Measurements from ENCODE around the gene MMP8. TPM values are rescaled to one million over a fixed set of nuclear protein-coding genes. Genes with fewer than 3 reads are reported as not detected.

MMP8 gene
- total and polyA plus RNA-seq, 2 experiments from 2014 or later: not detected

DNA sequence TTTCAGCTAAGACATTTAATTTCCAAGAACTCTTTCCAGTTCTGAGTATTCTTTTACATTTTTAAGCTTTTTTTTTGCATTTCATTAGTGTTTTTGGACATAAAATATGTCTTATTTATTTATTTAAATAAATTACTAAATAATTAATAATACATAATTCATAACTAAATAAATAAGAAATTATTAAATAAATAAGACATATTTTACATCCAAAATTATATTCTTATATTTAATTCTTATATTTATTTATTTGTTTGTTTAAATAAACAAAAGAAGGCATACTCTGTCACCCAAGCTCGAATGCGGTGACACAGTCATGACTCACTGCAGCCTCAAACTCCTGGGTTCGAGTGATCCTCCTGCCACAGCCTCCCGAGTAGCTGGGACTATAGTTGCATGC is 16.1 kb downstream of the MMP8 start:
- H3K27ac Mint-ChIP-seq: no peak overlapping the region
- TF ChIP-seq EZH2phosphoT487 (IDR thresholded peaks at IDR 0.05; ENCODE audit: unreplicated experiment) (no peak), NANOG (IDR thresholded peaks at IDR 0.05; ENCODE audit: borderline replicate concordance) (no peak), STAT1 (IDR thresholded peaks at IDR 0.05; ENCODE audit: unreplicated experiment) (no peak), JUNB (IDR thresholded peaks at IDR 0.05; ENCODE audit: unreplicated experiment) (no peak), CREB1 (CRISPR knock-in tag; IDR thresholded peaks at IDR 0.05; ENCODE audit: low read depth) (no peak), EZH2 (IDR thresholded peaks at IDR 0.05; ENCODE audit: low read depth, unreplicated experiment) (no peak), POLR2AphosphoS5 (IDR thresholded peaks at IDR 0.05; ENCODE audit: low read depth) (no peak), ZNF331 (CRISPR knock-in tag; IDR thresholded peaks at IDR 0.05; ENCODE audit: low read depth) (no peak), ZNF114 (CRISPR knock-in tag; IDR thresholded peaks at IDR 0.05) (no peak)
- TF ChIP-seq, protein P1, sequence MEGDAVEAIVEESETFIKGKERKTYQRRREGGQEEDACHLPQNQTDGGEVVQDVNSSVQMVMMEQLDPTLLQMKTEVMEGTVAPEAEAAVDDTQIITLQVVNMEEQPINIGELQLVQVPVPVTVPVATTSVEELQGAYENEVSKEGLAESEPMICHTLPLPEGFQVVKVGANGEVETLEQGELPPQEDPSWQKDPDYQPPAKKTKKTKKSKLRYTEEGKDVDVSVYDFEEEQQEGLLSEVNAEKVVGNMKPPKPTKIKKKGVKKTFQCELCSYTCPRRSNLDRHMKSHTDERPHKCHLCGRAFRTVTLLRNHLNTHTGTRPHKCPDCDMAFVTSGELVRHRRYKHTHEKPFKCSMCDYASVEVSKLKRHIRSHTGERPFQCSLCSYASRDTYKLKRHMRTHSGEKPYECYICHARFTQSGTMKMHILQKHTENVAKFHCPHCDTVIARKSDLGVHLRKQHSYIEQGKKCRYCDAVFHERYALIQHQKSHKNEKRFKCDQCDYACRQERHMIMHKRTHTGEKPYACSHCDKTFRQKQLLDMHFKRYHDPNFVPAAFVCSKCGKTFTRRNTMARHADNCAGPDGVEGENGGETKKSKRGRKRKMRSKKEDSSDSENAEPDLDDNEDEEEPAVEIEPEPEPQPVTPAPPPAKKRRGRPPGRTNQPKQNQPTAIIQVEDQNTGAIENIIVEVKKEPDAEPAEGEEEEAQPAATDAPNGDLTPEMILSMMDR (conservative IDR thresholded peaks at IDR 0.05; ENCODE audit: low read depth in 2 of 2): no peak
- TF ChIP-seq, protein P2, sequence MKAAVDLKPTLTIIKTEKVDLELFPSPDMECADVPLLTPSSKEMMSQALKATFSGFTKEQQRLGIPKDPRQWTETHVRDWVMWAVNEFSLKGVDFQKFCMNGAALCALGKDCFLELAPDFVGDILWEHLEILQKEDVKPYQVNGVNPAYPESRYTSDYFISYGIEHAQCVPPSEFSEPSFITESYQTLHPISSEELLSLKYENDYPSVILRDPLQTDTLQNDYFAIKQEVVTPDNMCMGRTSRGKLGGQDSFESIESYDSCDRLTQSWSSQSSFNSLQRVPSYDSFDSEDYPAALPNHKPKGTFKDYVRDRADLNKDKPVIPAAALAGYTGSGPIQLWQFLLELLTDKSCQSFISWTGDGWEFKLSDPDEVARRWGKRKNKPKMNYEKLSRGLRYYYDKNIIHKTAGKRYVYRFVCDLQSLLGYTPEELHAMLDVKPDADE (IDR thresholded peaks at IDR 0.05): no peak
- TF ChIP-seq, protein P3, sequence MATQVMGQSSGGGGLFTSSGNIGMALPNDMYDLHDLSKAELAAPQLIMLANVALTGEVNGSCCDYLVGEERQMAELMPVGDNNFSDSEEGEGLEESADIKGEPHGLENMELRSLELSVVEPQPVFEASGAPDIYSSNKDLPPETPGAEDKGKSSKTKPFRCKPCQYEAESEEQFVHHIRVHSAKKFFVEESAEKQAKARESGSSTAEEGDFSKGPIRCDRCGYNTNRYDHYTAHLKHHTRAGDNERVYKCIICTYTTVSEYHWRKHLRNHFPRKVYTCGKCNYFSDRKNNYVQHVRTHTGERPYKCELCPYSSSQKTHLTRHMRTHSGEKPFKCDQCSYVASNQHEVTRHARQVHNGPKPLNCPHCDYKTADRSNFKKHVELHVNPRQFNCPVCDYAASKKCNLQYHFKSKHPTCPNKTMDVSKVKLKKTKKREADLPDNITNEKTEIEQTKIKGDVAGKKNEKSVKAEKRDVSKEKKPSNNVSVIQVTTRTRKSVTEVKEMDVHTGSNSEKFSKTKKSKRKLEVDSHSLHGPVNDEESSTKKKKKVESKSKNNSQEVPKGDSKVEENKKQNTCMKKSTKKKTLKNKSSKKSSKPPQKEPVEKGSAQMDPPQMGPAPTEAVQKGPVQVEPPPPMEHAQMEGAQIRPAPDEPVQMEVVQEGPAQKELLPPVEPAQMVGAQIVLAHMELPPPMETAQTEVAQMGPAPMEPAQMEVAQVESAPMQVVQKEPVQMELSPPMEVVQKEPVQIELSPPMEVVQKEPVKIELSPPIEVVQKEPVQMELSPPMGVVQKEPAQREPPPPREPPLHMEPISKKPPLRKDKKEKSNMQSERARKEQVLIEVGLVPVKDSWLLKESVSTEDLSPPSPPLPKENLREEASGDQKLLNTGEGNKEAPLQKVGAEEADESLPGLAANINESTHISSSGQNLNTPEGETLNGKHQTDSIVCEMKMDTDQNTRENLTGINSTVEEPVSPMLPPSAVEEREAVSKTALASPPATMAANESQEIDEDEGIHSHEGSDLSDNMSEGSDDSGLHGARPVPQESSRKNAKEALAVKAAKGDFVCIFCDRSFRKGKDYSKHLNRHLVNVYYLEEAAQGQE (IDR thresholded peaks at IDR 0.05; ENCODE audit: unreplicated experiment): no peak
- TF ChIP-seq, protein P4, sequence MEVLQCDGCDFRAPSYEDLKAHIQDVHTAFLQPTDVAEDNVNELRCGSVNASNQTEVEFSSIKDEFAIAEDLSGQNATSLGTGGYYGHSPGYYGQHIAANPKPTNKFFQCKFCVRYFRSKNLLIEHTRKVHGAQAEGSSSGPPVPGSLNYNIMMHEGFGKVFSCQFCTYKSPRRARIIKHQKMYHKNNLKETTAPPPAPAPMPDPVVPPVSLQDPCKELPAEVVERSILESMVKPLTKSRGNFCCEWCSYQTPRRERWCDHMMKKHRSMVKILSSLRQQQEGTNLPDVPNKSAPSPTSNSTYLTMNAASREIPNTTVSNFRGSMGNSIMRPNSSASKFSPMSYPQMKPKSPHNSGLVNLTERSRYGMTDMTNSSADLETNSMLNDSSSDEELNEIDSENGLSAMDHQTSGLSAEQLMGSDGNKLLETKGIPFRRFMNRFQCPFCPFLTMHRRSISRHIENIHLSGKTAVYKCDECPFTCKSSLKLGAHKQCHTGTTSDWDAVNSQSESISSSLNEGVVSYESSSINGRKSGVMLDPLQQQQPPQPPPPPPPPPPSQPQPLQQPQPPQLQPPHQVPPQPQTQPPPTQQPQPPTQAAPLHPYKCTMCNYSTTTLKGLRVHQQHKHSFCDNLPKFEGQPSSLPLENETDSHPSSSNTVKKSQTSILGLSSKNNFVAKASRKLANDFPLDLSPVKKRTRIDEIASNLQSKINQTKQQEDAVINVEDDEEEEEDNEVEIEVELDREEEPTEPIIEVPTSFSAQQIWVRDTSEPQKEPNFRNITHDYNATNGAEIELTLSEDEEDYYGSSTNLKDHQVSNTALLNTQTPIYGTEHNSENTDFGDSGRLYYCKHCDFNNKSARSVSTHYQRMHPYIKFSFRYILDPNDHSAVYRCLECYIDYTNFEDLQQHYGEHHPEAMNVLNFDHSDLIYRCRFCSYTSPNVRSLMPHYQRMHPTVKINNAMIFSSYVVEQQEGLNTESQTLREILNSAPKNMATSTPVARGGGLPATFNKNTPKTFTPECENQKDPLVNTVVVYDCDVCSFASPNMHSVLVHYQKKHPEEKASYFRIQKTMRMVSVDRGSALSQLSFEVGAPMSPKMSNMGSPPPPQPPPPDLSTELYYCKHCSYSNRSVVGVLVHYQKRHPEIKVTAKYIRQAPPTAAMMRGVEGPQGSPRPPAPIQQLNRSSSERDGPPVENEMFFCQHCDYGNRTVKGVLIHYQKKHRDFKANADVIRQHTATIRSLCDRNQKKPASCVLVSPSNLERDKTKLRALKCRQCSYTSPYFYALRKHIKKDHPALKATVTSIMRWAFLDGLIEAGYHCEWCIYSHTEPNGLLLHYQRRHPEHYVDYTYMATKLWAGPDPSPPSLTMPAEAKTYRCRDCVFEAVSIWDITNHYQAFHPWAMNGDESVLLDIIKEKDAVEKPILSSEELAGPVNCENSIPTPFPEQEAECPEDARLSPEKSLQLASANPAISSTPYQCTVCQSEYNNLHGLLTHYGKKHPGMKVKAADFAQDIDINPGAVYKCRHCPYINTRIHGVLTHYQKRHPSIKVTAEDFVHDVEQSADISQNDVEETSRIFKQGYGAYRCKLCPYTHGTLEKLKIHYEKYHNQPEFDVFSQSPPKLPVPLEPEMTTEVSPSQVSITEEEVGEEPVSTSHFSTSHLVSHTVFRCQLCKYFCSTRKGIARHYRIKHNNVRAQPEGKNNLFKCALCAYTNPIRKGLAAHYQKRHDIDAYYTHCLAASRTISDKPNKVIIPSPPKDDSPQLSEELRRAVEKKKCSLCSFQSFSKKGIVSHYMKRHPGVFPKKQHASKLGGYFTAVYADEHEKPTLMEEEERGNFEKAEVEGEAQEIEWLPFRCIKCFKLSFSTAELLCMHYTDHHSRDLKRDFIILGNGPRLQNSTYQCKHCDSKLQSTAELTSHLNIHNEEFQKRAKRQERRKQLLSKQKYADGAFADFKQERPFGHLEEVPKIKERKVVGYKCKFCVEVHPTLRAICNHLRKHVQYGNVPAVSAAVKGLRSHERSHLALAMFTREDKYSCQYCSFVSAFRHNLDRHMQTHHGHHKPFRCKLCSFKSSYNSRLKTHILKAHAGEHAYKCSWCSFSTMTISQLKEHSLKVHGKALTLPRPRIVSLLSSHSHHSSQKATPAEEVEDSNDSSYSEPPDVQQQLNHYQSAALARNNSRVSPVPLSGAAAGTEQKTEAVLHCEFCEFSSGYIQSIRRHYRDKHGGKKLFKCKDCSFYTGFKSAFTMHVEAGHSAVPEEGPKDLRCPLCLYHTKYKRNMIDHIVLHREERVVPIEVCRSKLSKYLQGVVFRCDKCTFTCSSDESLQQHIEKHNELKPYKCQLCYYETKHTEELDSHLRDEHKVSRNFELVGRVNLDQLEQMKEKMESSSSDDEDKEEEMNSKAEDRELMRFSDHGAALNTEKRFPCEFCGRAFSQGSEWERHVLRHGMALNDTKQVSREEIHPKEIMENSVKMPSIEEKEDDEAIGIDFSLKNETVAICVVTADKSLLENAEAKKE (CRISPR knock-in tag; IDR thresholded peaks at IDR 0.05): no peak
- no peaks in the 10 kb centered on the region for H3K9me3 Mint-ChIP-seq
- no peaks in the 10 kb centered on the region for H3K27me3 ChIP-seq (ENCODE audit: insufficient read depth)
- H3K79me2 ChIP-seq (replicated peaks; ENCODE audit: insufficient read depth): no peaks in the 10 kb centered on the region
- H3K4me3 ChIP-seq: no peak overlapping the region
- no peaks in the 10 kb centered on the region for H3K36me3 Mint-ChIP-seq (ENCODE audit: low read depth)
- peaks cover 3% of the 10 kb centered on the region; the same call in 2 of the 3 replicates for H3K4me1 Mint-ChIP-seq
- H3K4me1 ChIP-seq (ENCODE audit: insufficient read depth): no peaks in the 10 kb centered on the region
- no peaks in the 10 kb centered on the region for H4K20me1 ChIP-seq (replicated peaks; ENCODE audit: insufficient read depth)
- no peaks in the 10 kb centered on the region for H3F3A ChIP-seq (replicated peaks; ENCODE audit: low read depth)
- DNase-seq (ENCODE audit: low spot score): no peak
- no peak overlapping the region for H3K4me2 ChIP-seq
- H3K4me3 Mint-ChIP-seq: no peak overlapping the region
- H2AFZ ChIP-seq: no peak overlapping the region
- peaks cover 2% of the 10 kb centered on the region for H3K27me3 Mint-ChIP-seq (ENCODE audit: insufficient read depth, low read depth, poor library complexity)
- no peak overlapping the region for H3K27ac ChIP-seq (ENCODE audit: low read depth)
- no peak for ATAC-seq
- H3K9me2 ChIP-seq (ENCODE audit: insufficient read depth): no peaks in the 10 kb centered on the region
- H3K36me3 ChIP-seq (ENCODE audit: insufficient read depth): no peaks in the 10 kb centered on the region
